BLaER1 treated with 17β-estradiol and CSF1 and Interleukin-3, amounts not matched to agents 10 nM and 100 nM (cell line): ENCODE measurements around the gene NAXE.

Source experiments
- H3K27ac ChIP-seq, 11 experiments: shearing (Covaris generic); formaldehyde crosslinking; 2 replicates each; pipeline ENCODE4 v1.8.1; 2022
- H3K27me3 ChIP-seq, 11 experiments: shearing (Covaris generic); formaldehyde crosslinking; 2 replicates each; pipeline ENCODE4 v1.8.1; 2022
- H3K36me3 ChIP-seq, 11 experiments: shearing (Covaris generic); formaldehyde crosslinking; 2 replicates each; pipeline ENCODE4 v1.8.1; 2022
- H3K4me1 ChIP-seq, 10 experiments: shearing (Covaris generic); formaldehyde crosslinking; 2 replicates each; pipeline ENCODE4 v1.8.1; 2022
- H3K4me2 ChIP-seq, 11 experiments: shearing (Covaris generic); formaldehyde crosslinking; 2 replicates each; pipeline ENCODE4 v1.8.1; 2022
- H3K4me3 ChIP-seq, 10 experiments: shearing (Covaris generic); formaldehyde crosslinking; 2 replicates each; pipeline ENCODE4 v1.8.1; 2022
- H3K9ac ChIP-seq, 11 experiments: shearing (Covaris generic); formaldehyde crosslinking; 2 replicates each; pipeline ENCODE4 v1.8.1; 2022
- H3K9me3 ChIP-seq, 11 experiments: shearing (Covaris generic); formaldehyde crosslinking; replicated peaks in 1 of 11; 2 replicates each; pipeline ENCODE4 v1.8.1; 2022
- H4K20me1 ChIP-seq, 11 experiments: shearing (Covaris generic); formaldehyde crosslinking; 2 replicates each; pipeline ENCODE4 v1.8.1; 2022
- Cebpa-rat ChIP-seq, 11 experiments: shearing (Covaris generic); IDR thresholded peaks; 2 replicates each; pipeline ENCODE4 v1.8.1; 2022

Gene NAXE

GRCh38 chr1:156590326-156591180, 1.0 kb upstream of the NAXE start:
- H3K4me2 ChIP-seq, result peak overlapping the region; percentile 86 to 99 (median 96)
- H3K9me3 ChIP-seq, result no peaks in the 10 kb centered on the region
- H3K4me1 ChIP-seq, result peaks cover 26 to 52% (median 38%) of the 10 kb centered on the region in 10 experiments
- peaks cover 0 to 42% (median 23%) of the 10 kb centered on the region in 11 experiments; a peak in 13 of 22 replicates for H4K20me1 ChIP-seq
- H3K9ac ChIP-seq, result peak overlapping the region; percentile 81 to 94 (median 87); a peak in 16 of 22 replicates
- peaks cover 33 to 56% (median 53%) of the 10 kb centered on the region in 11 experiments for H3K36me3 ChIP-seq
- no peak for TF ChIP-seq Cebpa-rat (IDR thresholded peaks at IDR 0.05)
- H3K27me3 ChIP-seq, result no peaks in the 10 kb centered on the region
- peak overlapping the region; percentile 71 to 89 (median 80); a peak in 19 of 22 replicates for H3K27ac ChIP-seq
- H3K4me3 ChIP-seq, result peak overlapping the region; percentile 66 to 88 (median 80); a peak in 16 of 20 replicates

DNA sequence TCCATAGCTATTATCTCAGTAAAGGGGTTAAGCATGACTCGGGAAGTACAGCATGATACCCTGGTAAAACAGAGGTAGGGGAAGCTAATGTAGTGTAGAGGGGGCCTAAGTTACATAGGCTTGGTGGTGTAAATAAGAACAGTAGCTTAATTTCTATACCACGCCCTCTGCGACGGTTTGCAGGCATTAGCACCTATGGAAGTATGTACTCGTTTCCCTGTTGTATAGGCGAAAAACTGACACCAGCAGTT, 470 bp upstream of the NAXE start:
- H3K9me3 ChIP-seq, result no peaks in the 10 kb centered on the region
- H3K9ac ChIP-seq, result peak overlapping the region; percentile 81 to 94 (median 87)
- H3K27ac ChIP-seq, result peak overlapping the region; percentile 71 to 89 (median 80); a peak in 21 of 22 replicates
- no peak for TF ChIP-seq Cebpa-rat (IDR thresholded peaks at IDR 0.05)
- H3K4me1 ChIP-seq, result peaks cover 26 to 47% (median 38%) of the 10 kb centered on the region in 10 experiments
- H3K36me3 ChIP-seq, result peaks cover 33 to 56% (median 53%) of the 10 kb centered on the region in 11 experiments
- H4K20me1 ChIP-seq, result peaks cover 0 to 46% (median 22%) of the 10 kb centered on the region in 11 experiments; a peak in 13 of 22 replicates
- peak overlapping the region; percentile 86 to 99 (median 96) for H3K4me2 ChIP-seq
- peak overlapping the region; percentile 66 to 88 (median 80) for H3K4me3 ChIP-seq
- no peaks in the 10 kb centered on the region for H3K27me3 ChIP-seq

DNA sequence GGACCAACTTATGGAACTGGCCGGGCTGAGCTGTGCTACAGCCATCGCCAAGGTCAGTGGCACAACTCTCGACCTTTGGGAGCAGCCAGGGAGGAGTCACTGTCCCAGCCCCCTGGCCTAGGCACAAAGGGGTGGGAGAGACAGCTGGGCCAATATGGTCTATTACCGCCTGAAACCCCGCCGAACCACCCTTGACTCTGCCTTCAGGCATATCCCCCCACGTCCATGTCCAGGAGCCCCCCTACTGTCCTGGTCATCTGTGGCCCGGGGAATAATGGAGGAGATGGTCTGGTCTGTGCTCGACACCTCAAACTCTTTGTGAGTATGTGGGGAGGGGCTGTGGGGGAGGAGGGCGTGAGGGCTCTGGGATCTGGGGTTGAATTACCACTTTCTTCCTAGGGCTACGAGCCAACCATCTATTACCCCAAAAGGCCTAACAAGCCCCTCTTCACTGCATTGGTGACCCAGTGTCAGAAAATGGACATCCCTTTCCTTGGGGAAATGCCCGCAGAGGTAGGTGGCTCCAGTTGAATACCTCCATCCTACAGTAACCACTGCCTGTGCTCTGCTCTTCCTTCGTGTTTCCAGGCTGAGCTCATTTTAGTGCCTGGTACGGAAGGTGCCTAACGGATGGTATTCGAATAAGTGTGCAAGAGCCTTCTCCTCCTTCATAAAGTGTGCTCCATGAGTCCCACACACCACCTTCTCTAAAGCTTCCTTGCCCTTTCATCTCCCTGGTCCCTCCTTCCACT, 758 bp downstream of the NAXE start:
- H3K4me1 ChIP-seq, result peaks cover 26 to 42% (median 36%) of the 10 kb centered on the region in 10 experiments
- no peaks in the 10 kb centered on the region for H3K9me3 ChIP-seq
- peak overlapping the region; percentile 86 to 99 (median 96) for H3K4me2 ChIP-seq
- peak overlapping the region; percentile 81 to 94 (median 87) for H3K9ac ChIP-seq
- peaks cover 44 to 56% (median 53%) of the 10 kb centered on the region in 11 experiments for H3K36me3 ChIP-seq
- no peaks in the 10 kb centered on the region for H3K27me3 ChIP-seq
- no peak for TF ChIP-seq Cebpa-rat (IDR thresholded peaks at IDR 0.05)
- peaks cover 0 to 51% (median 32%) of the 10 kb centered on the region in 11 experiments; a peak in 12 of 22 replicates for H4K20me1 ChIP-seq
- H3K27ac ChIP-seq, result peak overlapping the region; percentile 71 to 89 (median 80)
- H3K4me3 ChIP-seq, result peak overlapping the region; percentile 66 to 88 (median 80)

GRCh38 chr1:156592910-156593660, 1.5 kb downstream of the NAXE start:
- TF ChIP-seq Cebpa-rat (IDR thresholded peaks at IDR 0.05), result no peak
- peaks cover 26 to 43% (median 36%) of the 10 kb centered on the region in 10 experiments for H3K4me1 ChIP-seq
- peak overlapping the region in 6 of 10 experiments; percentile 72 to 86 (median 79); a peak in 11 of 20 replicates for H3K4me3 ChIP-seq
- H3K27ac ChIP-seq, result peak overlapping the region in 5 of 11 experiments; percentile 22 to 86 (median 80); a peak in 7 of 22 replicates
- peaks cover 51 to 57% (median 56%) of the 10 kb centered on the region in 11 experiments for H3K36me3 ChIP-seq
- H3K9ac ChIP-seq, result peak overlapping the region in 10 of 11 experiments; percentile 8 to 94 (median 88); a peak in 15 of 22 replicates
- H3K9me3 ChIP-seq, result no peaks in the 10 kb centered on the region
- peaks cover 0 to 57% (median 37%) of the 10 kb centered on the region in 11 experiments; a peak in 14 of 22 replicates for H4K20me1 ChIP-seq
- H3K27me3 ChIP-seq, result no peaks in the 10 kb centered on the region
- peak overlapping the region; percentile 86 to 99 (median 96) for H3K4me2 ChIP-seq

- peak overlapping the region in 5 of 11 experiments; percentile 22 to 86 (median 38); a peak in 6 of 22 replicates for H3K27ac ChIP-seq
- H3K4me3 ChIP-seq, result no peak overlapping the region; a peak in 1 of 20 replicates
- H4K20me1 ChIP-seq, result peaks cover 0 to 62% (median 41%) of the 10 kb centered on the region in 11 experiments; a peak in 14 of 22 replicates
- peaks cover 52 to 63% (median 61%) of the 10 kb centered on the region in 11 experiments for H3K36me3 ChIP-seq
- H3K9me3 ChIP-seq, result no peaks in the 10 kb centered on the region
- no peak for TF ChIP-seq Cebpa-rat (IDR thresholded peaks at IDR 0.05)
- no peaks in the 10 kb centered on the region for H3K27me3 ChIP-seq
- peak overlapping the region in 9 of 11 experiments; percentile 92 to 98 (median 96); a peak in 18 of 22 replicates for H3K4me2 ChIP-seq
- peaks cover 27 to 48% (median 36%) of the 10 kb centered on the region in 10 experiments for H3K4me1 ChIP-seq
- peak overlapping the region in 6 of 11 experiments; percentile 8 to 94 (median 90); a peak in 8 of 22 replicates for H3K9ac ChIP-seq
Observed at GRCh38 chr1:156593661-156593989, 2.0 kb downstream of the NAXE start.

DNA sequence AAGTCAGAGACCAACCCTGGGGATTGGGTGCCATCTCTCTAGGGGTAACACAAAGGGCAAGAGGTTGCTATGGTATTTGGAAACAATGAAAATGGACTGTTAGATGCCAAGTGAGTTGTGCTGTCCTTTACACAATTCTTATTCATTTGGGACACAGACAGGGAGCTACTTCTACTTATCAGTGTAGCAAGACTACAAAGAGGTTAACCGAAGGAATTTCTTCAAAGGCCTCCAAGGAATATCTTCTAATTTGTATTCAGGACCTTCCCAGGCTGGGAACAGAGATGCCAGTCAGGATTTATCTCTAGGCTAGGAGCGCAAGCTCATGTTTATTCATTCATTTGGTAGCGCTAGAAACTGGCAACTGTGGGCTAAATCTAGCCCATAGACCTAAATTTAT, 2.6 kb downstream of the NAXE start:
- Histone ChIP-seq H3K9me3 (no peaks in the 10 kb centered on the region), H3K27me3 (no peaks in the 10 kb centered on the region), H4K20me1 (peaks cover 0 to 68% (median 45%) of the 10 kb centered on the region in 11 experiments; a peak in 14 of 22 replicates), H3K4me2 (peak overlapping the region in 5 of 11 experiments; percentile 92 to 98 (median 96); a peak in 9 of 22 replicates), H3K4me1 (peaks cover 32 to 54% (median 40%) of the 10 kb centered on the region in 10 experiments), H3K36me3 (peaks cover 52 to 68% (median 67%) of the 10 kb centered on the region in 11 experiments), H3K27ac (no peak overlapping the region; a peak in 1 of 22 replicates), H3K4me3 (no peak overlapping the region), H3K9ac (peak overlapping the region in 1 of 11 experiments; percentile 21; a peak in 2 of 22 replicates)
- no peak for TF ChIP-seq Cebpa-rat (IDR thresholded peaks at IDR 0.05)

DNA sequence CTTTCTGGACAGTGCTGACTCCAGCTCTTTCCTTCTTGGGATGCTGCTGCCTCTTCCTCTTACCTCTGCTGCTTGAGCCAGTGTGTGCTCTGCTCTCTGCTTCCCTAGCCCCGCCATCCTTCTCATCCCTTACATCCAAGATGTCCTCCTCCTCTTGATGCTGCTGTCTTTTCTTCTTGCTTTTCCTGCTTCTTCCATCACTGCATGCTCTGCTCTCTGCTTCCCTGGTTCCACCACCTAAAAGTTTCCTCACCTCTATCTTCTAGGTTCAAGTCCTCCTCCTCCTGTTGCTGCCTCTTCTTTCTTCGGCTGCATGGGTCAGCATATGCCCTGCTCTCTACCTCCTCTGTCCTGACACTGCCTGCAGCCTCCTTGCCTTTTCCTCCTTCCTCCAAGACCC, 3.4 kb downstream of the NAXE start:
- H3K9me3 ChIP-seq, result no peaks in the 10 kb centered on the region
- no peak overlapping the region for H3K27ac ChIP-seq
- H3K4me3 ChIP-seq, result no peak overlapping the region
- peaks cover 40 to 62% (median 48%) of the 10 kb centered on the region in 10 experiments for H3K4me1 ChIP-seq
- H3K4me2 ChIP-seq, result no peak overlapping the region
- H3K27me3 ChIP-seq, result no peaks in the 10 kb centered on the region
- TF ChIP-seq Cebpa-rat (IDR thresholded peaks at IDR 0.05), result no peak
- H3K36me3 ChIP-seq, result peaks cover 52 to 75% (median 72%) of the 10 kb centered on the region in 11 experiments
- peak overlapping the region in 1 of 11 experiments; percentile 21; a peak in 1 of 22 replicates for H3K9ac ChIP-seq
- H4K20me1 ChIP-seq, result peaks cover 0 to 74% (median 45%) of the 10 kb centered on the region in 11 experiments; a peak in 14 of 22 replicates

DNA sequence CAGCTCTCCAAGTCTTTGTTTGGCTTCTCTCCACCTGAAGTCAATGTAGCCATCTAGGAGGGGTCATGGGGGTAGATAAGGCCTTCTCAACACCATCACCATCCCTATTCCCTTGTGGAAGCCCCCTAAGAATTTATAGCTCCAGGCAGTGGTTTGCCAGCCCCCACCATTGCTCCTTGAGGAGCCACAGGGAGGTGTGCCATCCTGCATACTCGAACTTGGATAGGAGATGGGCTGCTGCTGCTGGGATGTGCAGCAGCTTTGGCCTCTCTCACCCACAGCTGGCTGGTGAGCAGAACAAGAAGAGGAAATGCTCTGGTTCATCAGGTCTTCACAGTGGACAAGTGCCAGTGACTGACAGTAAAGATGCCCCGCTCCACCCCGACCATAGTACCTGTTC, 4.8 kb downstream of the NAXE start:
- Histone ChIP-seq H3K9ac (no peak overlapping the region), H3K4me3 (no peak overlapping the region), H3K27ac (no peak overlapping the region), H3K4me2 (no peak overlapping the region), H3K4me1 (peaks cover 39 to 57% (median 44%) of the 10 kb centered on the region in 10 experiments), H4K20me1 (peaks cover 0 to 74% (median 45%) of the 10 kb centered on the region in 11 experiments; a peak in 14 of 22 replicates), H3K9me3 (no peaks in the 10 kb centered on the region), H3K27me3 (no peaks in the 10 kb centered on the region), H3K36me3 (peaks cover 52 to 77% (median 72%) of the 10 kb centered on the region in 11 experiments)
- no peak for TF ChIP-seq Cebpa-rat (IDR thresholded peaks at IDR 0.05)
